SU-DHL-6 (cell line): Measurements from ENCODE around the gene KLK13.

Source experiments
- H2AFZ ChIP-seq: fragments of 200-600 bp; sonication (generic); 2 replicates; pipeline ENCODE4 v1.6.1; 2014; ENCODE audit warnings: low read depth, mild to moderate bottlenecking, moderate library complexity, mixed read lengths, antibody characterized with exemption, low read length; ENCODE audit not compliant: severe bottlenecking
- H3F3A ChIP-seq: fragments of 200-600 bp; shearing (Covaris generic); 2 replicates; pipeline ENCODE4 v1.6.0; 2016; ENCODE audit warnings: antibody characterized with exemption, mild to moderate bottlenecking; ENCODE audit not compliant: insufficient read depth
- H3K27ac ChIP-seq: fragments of 200-600 bp; sonication (generic); 2 replicates; pipeline ENCODE4 v1.5.1; 2016; ENCODE audit warnings: low read depth, mild to moderate bottlenecking, low read length, moderate library complexity, mixed read lengths
- H3K27me3 ChIP-seq: fragments of 200-600 bp; sonication (generic), shearing (Covaris generic); 2 replicates; pipeline ENCODE4 v1.6.0; 2014; ENCODE audit warnings: mild to moderate bottlenecking, low read length
- H3K36me3 ChIP-seq: fragments of 200-600 bp; sonication (generic); 2 replicates; pipeline ENCODE4 v1.6.1; 2014; ENCODE audit warnings: mild to moderate bottlenecking, low read length, mixed read lengths
- H3K4me2 ChIP-seq: fragments of 300-600, 200-600 bp; shearing (Covaris generic), sonication (generic); 2 replicates; pipeline ENCODE4 v1.6.0; 2014; ENCODE audit warnings: low read length, low read depth, mild to moderate bottlenecking; ENCODE audit not compliant: poor library complexity, severe bottlenecking
- H3K4me3 ChIP-seq: fragments of 200-600 bp; sonication (generic); 2 replicates; pipeline ENCODE4 v1.5.1; 2014; ENCODE audit warnings: antibody characterized with exemption, low read length, mild to moderate bottlenecking, mixed read lengths; ENCODE audit not compliant: insufficient read depth, poor library complexity, severe bottlenecking
- H3K79me2 ChIP-seq: fragments of 200-600 bp; sonication (generic); 2 replicates; pipeline ENCODE4 v1.6.1; 2014; ENCODE audit warnings: mild to moderate bottlenecking, low read length, moderate library complexity; ENCODE audit not compliant: insufficient read depth
- H3K9ac ChIP-seq: fragments of 200-600 bp; sonication (generic); 2 replicates; pipeline ENCODE4 v1.7.0; 2014; ENCODE audit warnings: mild to moderate bottlenecking, low read length
- H3K9me2 ChIP-seq: fragments of 200-600 bp; sonication (generic); replicated peaks from 2 replicates; pipeline ENCODE4 v1.6.1; 2014; ENCODE audit warnings: low read length; ENCODE audit not compliant: insufficient read depth
- H3K9me3 ChIP-seq: fragments of 200-600 bp; sonication (generic); 2 replicates; pipeline ENCODE4 v1.6.1; 2014; ENCODE audit warnings: low read length, mixed read lengths; ENCODE audit not compliant: insufficient read depth
- H4K20me1 ChIP-seq: fragments of 200-600 bp; sonication (generic); 2 replicates; pipeline ENCODE4 v1.6.1; 2014; ENCODE audit warnings: low read depth, mild to moderate bottlenecking, antibody characterized with exemption, low read length, moderate library complexity, mixed read lengths
- EZH2phosphoT487 ChIP-seq: fragments of 200-600 bp; sonication (generic), shearing (Covaris generic); conservative IDR thresholded peaks from 2 replicates; pipeline ENCODE4 v1.6.1; 2018; ENCODE audit warnings: mild to moderate bottlenecking, antibody characterized with exemption, low read length, moderate library complexity, mixed read lengths
- TF ChIP-seq, protein P1 (sequence below): fragments of 200-600 bp; sonication (generic); IDR thresholded peaks from one replicate; pipeline ENCODE4 v1.5.1; 2017; ENCODE audit warnings: antibody characterized with exemption, mild to moderate bottlenecking, low read length, moderate library complexity; ENCODE audit not compliant: insufficient read depth, poor library complexity, severe bottlenecking

KLK13 gene

DNA sequence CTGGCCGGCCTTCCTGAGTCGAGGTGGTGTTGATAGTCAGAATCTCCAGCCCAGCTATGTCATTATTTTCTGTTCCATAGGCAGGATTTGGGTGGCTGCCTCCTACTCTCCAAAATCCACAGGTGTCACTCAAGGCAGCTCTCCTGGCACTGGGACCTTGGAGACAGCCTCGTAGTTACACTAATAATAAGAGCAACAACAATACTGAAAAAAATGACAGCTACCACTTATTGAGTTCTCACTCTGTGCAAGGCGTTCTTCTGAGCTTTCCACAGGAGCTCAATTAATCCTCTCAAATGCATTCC lies 17.9 kb downstream of the KLK13 start:
- Histone ChIP-seq H3K4me2 (no peak overlapping the region), H3K9me2 (no peaks in the 10 kb centered on the region), H3F3A (no peaks in the 10 kb centered on the region), H3K79me2 (no peaks in the 10 kb centered on the region), H3K27ac (no peak overlapping the region), H2AFZ (no peak overlapping the region), H3K36me3 (no peaks in the 10 kb centered on the region), H3K4me3 (no peak overlapping the region), H4K20me1 (no peaks in the 10 kb centered on the region), H3K9ac (no peak overlapping the region), H3K9me3 (no peaks in the 10 kb centered on the region), H3K27me3 (no peaks in the 10 kb centered on the region)
- TF ChIP-seq EZH2phosphoT487 = no peak
- TF ChIP-seq, protein P1, sequence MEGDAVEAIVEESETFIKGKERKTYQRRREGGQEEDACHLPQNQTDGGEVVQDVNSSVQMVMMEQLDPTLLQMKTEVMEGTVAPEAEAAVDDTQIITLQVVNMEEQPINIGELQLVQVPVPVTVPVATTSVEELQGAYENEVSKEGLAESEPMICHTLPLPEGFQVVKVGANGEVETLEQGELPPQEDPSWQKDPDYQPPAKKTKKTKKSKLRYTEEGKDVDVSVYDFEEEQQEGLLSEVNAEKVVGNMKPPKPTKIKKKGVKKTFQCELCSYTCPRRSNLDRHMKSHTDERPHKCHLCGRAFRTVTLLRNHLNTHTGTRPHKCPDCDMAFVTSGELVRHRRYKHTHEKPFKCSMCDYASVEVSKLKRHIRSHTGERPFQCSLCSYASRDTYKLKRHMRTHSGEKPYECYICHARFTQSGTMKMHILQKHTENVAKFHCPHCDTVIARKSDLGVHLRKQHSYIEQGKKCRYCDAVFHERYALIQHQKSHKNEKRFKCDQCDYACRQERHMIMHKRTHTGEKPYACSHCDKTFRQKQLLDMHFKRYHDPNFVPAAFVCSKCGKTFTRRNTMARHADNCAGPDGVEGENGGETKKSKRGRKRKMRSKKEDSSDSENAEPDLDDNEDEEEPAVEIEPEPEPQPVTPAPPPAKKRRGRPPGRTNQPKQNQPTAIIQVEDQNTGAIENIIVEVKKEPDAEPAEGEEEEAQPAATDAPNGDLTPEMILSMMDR = no peak

- Histone ChIP-seq H3K9ac (no peak overlapping the region), H4K20me1 (no peaks in the 10 kb centered on the region), H3K27me3 (no peaks in the 10 kb centered on the region), H3K4me3 (no peak overlapping the region), H3K4me2 (no peak overlapping the region), H3K27ac (no peak overlapping the region), H3K9me2 (no peaks in the 10 kb centered on the region), H3F3A (no peaks in the 10 kb centered on the region), H3K36me3 (no peaks in the 10 kb centered on the region), H3K79me2 (no peaks in the 10 kb centered on the region), H3K9me3 (no peaks in the 10 kb centered on the region), H2AFZ (no peak overlapping the region)
- no peak for TF ChIP-seq EZH2phosphoT487
- TF ChIP-seq, protein P1 = no peak
Measured at GRCh38 chr19:51044327-51044726, 20.6 kb downstream of the KLK13 start.

DNA sequence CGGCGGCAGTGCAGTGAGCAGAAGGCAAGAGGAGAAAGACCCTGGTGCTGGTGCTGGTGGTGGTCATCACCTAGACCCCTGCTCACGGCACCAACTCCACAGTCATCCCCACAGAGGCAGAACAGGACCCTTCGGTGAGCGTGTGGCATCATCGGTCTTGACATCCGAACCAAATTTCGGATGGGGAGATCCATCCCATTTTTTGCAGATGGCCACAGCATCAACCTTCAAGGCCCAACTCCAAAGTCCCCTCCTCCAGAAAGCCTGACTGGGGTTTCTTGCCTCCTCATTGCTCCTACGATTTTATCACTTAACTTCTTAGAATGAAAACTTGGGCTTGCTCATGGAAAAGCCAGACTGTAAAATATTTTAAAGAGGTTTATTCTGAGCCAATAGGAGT lies 21.4 kb downstream of the KLK13 start:
- Histone ChIP-seq H3K4me3 (no peak overlapping the region), H3K36me3 (no peaks in the 10 kb centered on the region), H3F3A (no peaks in the 10 kb centered on the region), H3K27me3 (no peaks in the 10 kb centered on the region), H3K9me3 (no peaks in the 10 kb centered on the region), H3K9me2 (no peaks in the 10 kb centered on the region), H3K4me2 (no peak overlapping the region), H3K9ac (no peak overlapping the region), H2AFZ (no peak overlapping the region), H3K27ac (no peak overlapping the region), H3K79me2 (no peaks in the 10 kb centered on the region), H4K20me1 (no peaks in the 10 kb centered on the region)
- TF ChIP-seq, protein P1 = no peak
- TF ChIP-seq EZH2phosphoT487 = no peak

DNA sequence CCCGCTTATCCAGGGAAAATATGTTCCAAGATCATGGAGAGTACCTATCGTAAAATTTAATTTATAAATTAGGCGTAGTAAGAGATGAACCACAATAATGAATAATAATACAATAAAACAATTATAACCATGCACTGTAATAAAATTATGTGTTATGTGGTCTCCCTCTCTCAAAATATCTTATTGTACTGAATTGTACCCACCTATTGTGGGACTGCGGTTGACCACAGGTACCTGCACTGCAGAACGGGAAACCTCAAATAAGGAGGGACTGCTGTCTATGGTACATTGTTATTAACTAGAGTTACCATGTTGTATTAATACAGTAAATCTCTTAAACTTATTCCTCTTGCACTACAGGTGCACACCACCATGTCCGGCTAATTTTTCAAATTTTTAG lies 24.7 kb downstream of the KLK13 start:
- Histone ChIP-seq H3K27me3 (no peaks in the 10 kb centered on the region), H3K4me2 (no peak overlapping the region), H3K27ac (no peak overlapping the region), H3K9me3 (no peaks in the 10 kb centered on the region), H4K20me1 (no peaks in the 10 kb centered on the region), H3K4me3 (no peak overlapping the region), H3K79me2 (no peaks in the 10 kb centered on the region), H3K9ac (no peak overlapping the region), H3K9me2 (no peaks in the 10 kb centered on the region), H2AFZ (no peak overlapping the region), H3F3A (no peaks in the 10 kb centered on the region), H3K36me3 (no peaks in the 10 kb centered on the region)
- no peak for TF ChIP-seq EZH2phosphoT487
- TF ChIP-seq, protein P1 = no peak
